ENCODE data around the gene CLRN2.

GRCh38 chr4:17561195-17561909 is 46.4 kb downstream of the CLRN2 start:
- no peak for TF ChIP-seq CTCF (conservative IDR thresholded peaks at IDR 0.05; ENCODE audit: low read depth, low read length)
- no peak for TF ChIP-seq EZH2phosphoT487 (IDR thresholded peaks at IDR 0.05; ENCODE audit: borderline replicate concordance, low read length)
- TF ChIP-seq EZH2 (IDR thresholded peaks at IDR 0.05; ENCODE audit: low read length, unreplicated experiment): no peak
